Measurements from ENCODE around the gene CCDC138. TPM values are rescaled to one million over a fixed set of nuclear protein-coding genes. Genes with fewer than 3 reads are reported as not detected.

Gene CCDC138
- total RNA-seq, 1 donor from 2014 or later, result 1.00 TPM

- DNase-seq (no peak), ATAC-seq (ENCODE audit: poor library complexity) (peak; percentile 24)
- intact Hi-C loops (cut with DNase I), result no loop called here
These were observed 124.2 kb downstream of the CCDC138 start for GRCh38 chr2:108910541-108911396.

GRCh38 chr2:108911401-108911800, 124.8 kb downstream of the CCDC138 start:
- no peak for DNase-seq
- intact Hi-C loops (cut with DNase I), result no loop called here
- no peak for ATAC-seq (ENCODE audit: poor library complexity)

GRCh38 chr2:108911807-108912628, 125.4 kb downstream of the CCDC138 start:
- DNase-seq (no peak), ATAC-seq (ENCODE audit: poor library complexity) (no peak)
- intact Hi-C loops (cut with DNase I), result no loop called here

GRCh38 chr2:108912629-108912902, 126.0 kb downstream of the CCDC138 start:
- no peak for DNase-seq
- intact Hi-C loops (cut with DNase I), result no loop called here
- ATAC-seq (ENCODE audit: poor library complexity), result no peak

- ATAC-seq (ENCODE audit: poor library complexity) (no peak), DNase-seq (no peak)
- intact Hi-C loops (cut with DNase I), result no loop called here
These were observed 129.7 kb downstream of the CCDC138 start for GRCh38 chr2:108916122-108916795.

- intact Hi-C loops (cut with DNase I), result no loop called here
These were observed 130.3 kb downstream of the CCDC138 start for GRCh38 chr2:108916796-108917421.

GRCh38 chr2:108917526-108917925, 131.0 kb downstream of the CCDC138 start:
- intact Hi-C loops (cut with DNase I), result no loop called here
- DNase-seq (no peak), ATAC-seq (ENCODE audit: poor library complexity) (no peak)

More at GRCh38 chr2:108916796-108917421, 130.3 kb downstream of the CCDC138 start:
- no peak for ATAC-seq (ENCODE audit: poor library complexity)
- no peak for DNase-seq

GRCh38 chr2:108918156-108918874, 131.7 kb downstream of the CCDC138 start:
- intact Hi-C loops (cut with DNase I), result no loop called here
- no peak for ATAC-seq (ENCODE audit: poor library complexity)
- DNase-seq, result no peak

- intact Hi-C loops (cut with DNase I), result no loop called here
- DNase-seq (no peak), ATAC-seq (ENCODE audit: poor library complexity) (no peak)
These were observed 132.4 kb downstream of the CCDC138 start for GRCh38 chr2:108918941-108919341.

GRCh38 chr2:108919571-108920373, 133.2 kb downstream of the CCDC138 start:
- intact Hi-C loops (cut with DNase I), result no loop called here
- ATAC-seq (ENCODE audit: poor library complexity) (no peak), DNase-seq (no peak)

- no peak for DNase-seq
- ATAC-seq (ENCODE audit: poor library complexity), result no peak
- intact Hi-C loops (cut with DNase I), result no loop called here
These were observed 134.1 kb downstream of the CCDC138 start for GRCh38 chr2:108920686-108921085.

GRCh38 chr2:108921096-108922030, 134.8 kb downstream of the CCDC138 start:
- ATAC-seq (ENCODE audit: poor library complexity), result no peak
- DNase-seq, result no peak
- intact Hi-C loops (cut with DNase I), result no loop called here

- DNase-seq (no peak), ATAC-seq (ENCODE audit: poor library complexity) (no peak)
- intact Hi-C loops (cut with DNase I), result no loop called here
These were observed 135.8 kb downstream of the CCDC138 start for GRCh38 chr2:108922141-108922915.

- intact Hi-C loops (cut with DNase I), result no loop called here
- ATAC-seq (ENCODE audit: poor library complexity) (no peak), DNase-seq (no peak)
These were observed 136.6 kb downstream of the CCDC138 start for GRCh38 chr2:108923019-108923700.
